Esophagus muscularis mucosa (tissue), 3 donors: ENCODE data around the gene S100A4.

Experiments
- POLR2A ChIP-seq: fragments of 450-650 bp; IDR thresholded peaks from one replicate; pipeline ENCODE4 v1.6.1; 2017; ENCODE audit warnings: antibody characterized with exemption, moderate library complexity, mild to moderate bottlenecking, low read depth
- POLR2AphosphoS5 ChIP-seq, 2 donors: sonication (generic); formaldehyde crosslinking; IDR thresholded peaks; one replicate each; pipeline ENCODE4 v1.6.1; 2017; ENCODE audit warnings: antibody characterized with exemption in 2 of 2
- TF ChIP-seq, protein P1 (sequence below), 3 experiments: fragments of 200-600 bp in 2 of 3; fragments of 450-650 bp in 1 of 3; sonication (generic) in 2 of 3; IDR thresholded peaks; one replicate each; pipeline ENCODE4 v1.5.1; 2017 to 2019; ENCODE audit warnings: antibody characterized with exemption in 3 of 3, mild to moderate bottlenecking in 2 of 3, moderate library complexity in 1 of 3

DNA sequence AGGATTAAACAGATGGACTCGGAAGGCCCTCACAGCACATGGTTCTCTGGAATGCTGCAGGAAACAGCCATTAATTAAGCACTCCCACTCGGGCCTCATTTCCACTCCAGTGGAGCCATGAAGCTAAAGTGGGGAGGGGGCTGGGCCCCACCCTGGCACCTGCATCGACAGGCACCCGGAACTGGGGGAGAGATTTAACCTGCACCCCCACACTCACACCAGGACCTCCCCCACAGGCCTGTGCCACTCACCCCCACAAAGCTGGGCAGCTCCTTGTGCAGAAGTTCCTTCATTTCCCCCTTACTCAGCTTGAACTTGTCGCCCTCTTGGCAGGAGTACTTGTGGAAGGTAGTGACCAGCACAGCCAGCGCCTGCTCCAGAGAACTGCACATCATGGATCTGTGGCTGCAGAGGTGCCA, 17.9 kb upstream of the S100A4 start:
- TF ChIP-seq, protein P1, sequence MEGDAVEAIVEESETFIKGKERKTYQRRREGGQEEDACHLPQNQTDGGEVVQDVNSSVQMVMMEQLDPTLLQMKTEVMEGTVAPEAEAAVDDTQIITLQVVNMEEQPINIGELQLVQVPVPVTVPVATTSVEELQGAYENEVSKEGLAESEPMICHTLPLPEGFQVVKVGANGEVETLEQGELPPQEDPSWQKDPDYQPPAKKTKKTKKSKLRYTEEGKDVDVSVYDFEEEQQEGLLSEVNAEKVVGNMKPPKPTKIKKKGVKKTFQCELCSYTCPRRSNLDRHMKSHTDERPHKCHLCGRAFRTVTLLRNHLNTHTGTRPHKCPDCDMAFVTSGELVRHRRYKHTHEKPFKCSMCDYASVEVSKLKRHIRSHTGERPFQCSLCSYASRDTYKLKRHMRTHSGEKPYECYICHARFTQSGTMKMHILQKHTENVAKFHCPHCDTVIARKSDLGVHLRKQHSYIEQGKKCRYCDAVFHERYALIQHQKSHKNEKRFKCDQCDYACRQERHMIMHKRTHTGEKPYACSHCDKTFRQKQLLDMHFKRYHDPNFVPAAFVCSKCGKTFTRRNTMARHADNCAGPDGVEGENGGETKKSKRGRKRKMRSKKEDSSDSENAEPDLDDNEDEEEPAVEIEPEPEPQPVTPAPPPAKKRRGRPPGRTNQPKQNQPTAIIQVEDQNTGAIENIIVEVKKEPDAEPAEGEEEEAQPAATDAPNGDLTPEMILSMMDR (IDR thresholded peaks at IDR 0.05) = no peak
- TF ChIP-seq POLR2A (no peak), POLR2AphosphoS5 (IDR thresholded peaks at IDR 0.05) (no peak)
